IMR-90 (cell line): ENCODE measurements around the gene SLC23A3. TPM values are rescaled to one million over a fixed set of nuclear protein-coding genes. Genes with fewer than 3 reads are reported as not detected.

ENCODE experiments used
- ATAC-seq: fragments of 200-7000 bp; cut with Tn5 transposase; 2 replicates; pipeline ENCODE4 v1.9.1; 2020; ENCODE audit warnings: low read depth, mild to moderate bottlenecking, moderate library complexity
- BruUV-seq: library from RNA; stranded (reverse); fragments of 400-500 nt; replicated peaks from 2 replicates; lab custom pipeline; 2021; lab: Mats Ljungman, UMichigan
- CTCF ChIA-PET: fragments of 300-600 bp; formaldehyde crosslinking; extraction: SDS; loops from one replicate; lab custom pipeline; 2021; ENCODE audit warnings: antibody characterized with exemption; lab: Yijun Ruan, JAX
- POLR2A ChIA-PET: fragments of 300-600 bp; sonication (Branson Sonifier 250); formaldehyde crosslinking; loops from one replicate; lab custom pipeline; 2022; ENCODE audit warnings: antibody characterized with exemption; ENCODE audit not compliant: unreplicated experiment; lab: Charles Lee
- DNase-seq: peaks from one replicate; pipeline ENCODE4 v3.0.0; 2013
- H2AFZ ChIP-seq: replicated peaks from 2 replicates; pipeline ENCODE3; 2013; ENCODE audit warnings: low read length, mild to moderate bottlenecking; ENCODE audit not compliant: poor library complexity
- H2AK5ac ChIP-seq: 2 replicates; pipeline ENCODE4 v1.6.1; 2013; ENCODE audit warnings: low read depth, low read length, inconsistent platforms
- H2AK9ac ChIP-seq: replicated peaks from 2 replicates; pipeline ENCODE3; 2013; ENCODE audit warnings: mild to moderate bottlenecking, low read depth, low read length, moderate library complexity; ENCODE audit not compliant: poor library complexity
- H2BK120ac ChIP-seq: 2 replicates; pipeline ENCODE4 v1.6.1; 2013; ENCODE audit warnings: low read depth, low read length, inconsistent platforms
- H2BK15ac ChIP-seq: 3 replicates; pipeline ENCODE4 v1.6.1; 2013; ENCODE audit warnings: low read depth, low read length, inconsistent platforms
- H2BK20ac ChIP-seq: 2 replicates; pipeline ENCODE4 v1.6.1; 2013; ENCODE audit warnings: low read depth, mild to moderate bottlenecking, inconsistent platforms, low read length, moderate library complexity
- H2BK5ac ChIP-seq: 2 replicates; pipeline ENCODE4 v1.6.1; 2013; ENCODE audit warnings: mild to moderate bottlenecking, low read depth, low read length, inconsistent platforms; ENCODE audit not compliant: poor library complexity, severe bottlenecking
- H3K14ac ChIP-seq: replicated peaks from 2 replicates; pipeline ENCODE4 v1.6.1; 2013; ENCODE audit warnings: low read depth, low read length, inconsistent platforms
- H3K18ac ChIP-seq: 2 replicates; pipeline ENCODE4 v1.6.1; 2013; ENCODE audit warnings: low read depth, low read length, control low read depth
- H3K23ac ChIP-seq: 2 replicates; pipeline ENCODE4 v1.6.1; 2013; ENCODE audit warnings: low read depth, low read length, inconsistent platforms
- H3K27ac ChIP-seq: 2 replicates; pipeline ENCODE4 v1.5.1; 2013; ENCODE audit warnings: mild to moderate bottlenecking, control low read depth, low read length; ENCODE audit not compliant: insufficient read depth
- H3K27me3 ChIP-seq: 2 replicates; pipeline ENCODE4 v1.6.1; 2013; ENCODE audit warnings: low read length; ENCODE audit not compliant: control insufficient read depth, insufficient read depth
- H3K36me3 ChIP-seq: 2 replicates; pipeline ENCODE4 v1.6.1; 2013; ENCODE audit warnings: low read length, mixed read lengths; ENCODE audit not compliant: control insufficient read depth, insufficient read depth
- H3K4ac ChIP-seq: 2 replicates; pipeline ENCODE4 v1.6.1; 2013; ENCODE audit warnings: low read depth, low read length, inconsistent platforms
- H3K4me1 ChIP-seq: 2 replicates; pipeline ENCODE4 v1.6.1; 2013; ENCODE audit warnings: low read length, mixed read lengths; ENCODE audit not compliant: control insufficient read depth, insufficient read depth
- H3K4me2 ChIP-seq: 2 replicates; pipeline ENCODE4 v1.6.1; 2013; ENCODE audit warnings: low read depth, mild to moderate bottlenecking, control low read depth, low read length, moderate library complexity
- H3K4me3 ChIP-seq: 2 replicates; pipeline ENCODE4 v1.5.1; 2013; ENCODE audit warnings: low read depth, mild to moderate bottlenecking, control low read depth, low read length, moderate library complexity; ENCODE audit not compliant: insufficient read depth
- H3K56ac ChIP-seq: 2 replicates; pipeline ENCODE4 v1.6.1; 2013; ENCODE audit warnings: low read length, inconsistent platforms; ENCODE audit not compliant: insufficient read depth; ENCODE audit errors: extremely low read depth
- H3K79me1 ChIP-seq, 2 experiments: 2 replicates each; pipeline ENCODE4 v1.6.1; 2013; ENCODE audit warnings: low read length in 2 of 2, inconsistent platforms in 1 of 2, low read depth in 1 of 2
- H3K9ac ChIP-seq: 2 replicates; pipeline ENCODE4 v1.6.1; 2013; ENCODE audit warnings: low read depth, low read length, control low read depth
- H3K9me1 ChIP-seq: 2 replicates; pipeline ENCODE4 v1.6.1; 2013; ENCODE audit warnings: low read length, inconsistent platforms; ENCODE audit not compliant: insufficient read depth
- H3K9me3 ChIP-seq: 2 replicates; pipeline ENCODE4 v1.6.1; 2013; ENCODE audit warnings: low read length; ENCODE audit not compliant: control insufficient read depth, insufficient read depth
- H4K20me1 ChIP-seq: 2 replicates; pipeline ENCODE4 v1.6.1; 2013; ENCODE audit warnings: low read length, inconsistent platforms; ENCODE audit not compliant: insufficient read depth
- H4K5ac ChIP-seq: 2 replicates; pipeline ENCODE4 v1.6.1; 2013; ENCODE audit warnings: mild to moderate bottlenecking, low read depth, low read length, control low read depth
- H4K8ac ChIP-seq, 2 experiments: 2 replicates each; pipeline ENCODE4 v1.6.1; 2013; ENCODE audit warnings: low read depth in 2 of 2, low read length in 2 of 2, control low read depth in 1 of 2, inconsistent platforms in 1 of 2
- H4K91ac ChIP-seq: 2 replicates; pipeline ENCODE4 v1.6.1; 2013; ENCODE audit warnings: low read depth, low read length, inconsistent platforms; ENCODE audit not compliant: insufficient read depth
- BHLHE40 ChIP-seq: fragments of 150-350 bp; IDR thresholded peaks from 2 replicates; pipeline ENCODE4 v1.6.1; 2016; ENCODE audit warnings: mild to moderate bottlenecking, low read depth, low read length
- ELK1 ChIP-seq: fragments of 150-350 bp; IDR thresholded peaks from 2 replicates; pipeline ENCODE4 v1.6.1; 2016; ENCODE audit warnings: low read depth, mild to moderate bottlenecking, low read length, moderate library complexity, borderline replicate concordance
- POLR2A ChIP-seq: IDR thresholded peaks from 2 replicates; pipeline ENCODE4 v1.6.1; 2012; ENCODE audit warnings: mild to moderate bottlenecking, low read depth, low read length
- RFX5 ChIP-seq: IDR thresholded peaks from 2 replicates; pipeline ENCODE4 v1.8.0; 2012; ENCODE audit warnings: low read depth, mild to moderate bottlenecking, low read length, moderate library complexity
- USF2 ChIP-seq: fragments of 150-350 bp; IDR thresholded peaks from 2 replicates; pipeline ENCODE4 v1.6.1; 2017; ENCODE audit warnings: mild to moderate bottlenecking, antibody characterized with exemption, low read length, low read depth
- WGBS, 2 experiments: methylation state at CpG; one replicate each; pipeline versions ENCODE4 v1.1.5 to v1.1.7; 2013; ENCODE audit warnings: missing lambda C conversion rate in 2 of 2; ENCODE audit not compliant: insufficient read length in 1 of 2; ENCODE audit errors: extremely low coverage in 2 of 2; 5-methylcytosine and 5-hydroxymethylcytosine counted together
- dilution Hi-C: fragments of 300-500 bp; cut with HindIII; formaldehyde crosslinking; loops from one replicate; pipeline ENCODE4 v1.14.3; 2018; ENCODE audit warnings: low sequenced_read_pairs; ENCODE audit not compliant: unreplicated experiment
- in situ Hi-C: fragments of 300-500 bp; cut with MboI; formaldehyde crosslinking; loops from 3 replicates; pipeline ENCODE4 v1.14.3; 2019; ENCODE audit warnings: low sequenced_read_pairs, inconsistent platforms, mixed read lengths
- intact Hi-C: fragments of 100-400 bp; cut with micrococcal nuclease; formaldehyde crosslinking; loops from 2 replicates; pipeline ENCODE4 v1.10.0; 2022
- polyA plus RNA-seq, 3 experiments: library from polyadenylated mRNA; depleted of rRNA; stranded (reverse); fragments of >200 nt; gene quantifications; 2 replicates each; pipeline ENCODE4 v1.2.3, GENCODE V29; 2012; ENCODE audit warnings: low replicate concordance in 1 of 3
- total RNA-seq: library from RNA; depleted of rRNA; stranded (reverse); fragments of >200 nt; gene quantifications from 2 replicates; pipeline ENCODE4 v1.2.3, GENCODE V29; 2012

Gene SLC23A3
- total and polyA plus RNA-seq, 2 of the 4 experiments (the other 2 are of a cell fraction) = 0.18 to 0.65 TPM

GRCh38 chr2:219198974-219199373, 29.1 kb upstream of the SLC23A3 start:
- H3K27ac ChIP-seq = no peak overlapping the region
- ChIA-PET CTCF (interaction anchor here (0.6 kb wide), 1 partner anchor 54 kb away, joined by 3 read pairs; no protein-coding TSS in a partner anchor), POLR2A (no interaction called here)
- H2BK5ac ChIP-seq = no peak overlapping the region
- no peak overlapping the region for H2AFZ ChIP-seq
- H3K4me2 ChIP-seq = no peak overlapping the region
- H3K9me1 ChIP-seq = no peaks in the 10 kb centered on the region
- no TSS peak for BruUV-seq
- H4K8ac ChIP-seq = no peak overlapping the region
- no peak overlapping the region for H3K23ac ChIP-seq
- no peak overlapping the region for H3K18ac ChIP-seq
- no peak overlapping the region for H3K4me3 ChIP-seq
- H4K5ac ChIP-seq = no peak overlapping the region
- no peak overlapping the region for H2AK5ac ChIP-seq
- in situ Hi-C loops (no loop called here), intact Hi-C loops (no loop called here), dilution Hi-C loops (no loop called here)
- H3K36me3 ChIP-seq = no peaks in the 10 kb centered on the region
- no peak overlapping the region for H3K9ac ChIP-seq
- H4K91ac ChIP-seq = no peak overlapping the region
- no peaks in the 10 kb centered on the region for H3K9me3 ChIP-seq
- no peak overlapping the region for H2BK120ac ChIP-seq
- no peak overlapping the region for H3K14ac ChIP-seq
- H2BK20ac ChIP-seq = no peak overlapping the region
- no peaks in the 10 kb centered on the region for H3K79me1 ChIP-seq
- no peak overlapping the region for H3K56ac ChIP-seq
- TF ChIP-seq ELK1 (no peak), POLR2A (no peak), USF2 (no peak), RFX5 (no peak), BHLHE40 (no peak)
- ATAC-seq (no peak), DNase-seq (no peak)
- H3K4ac ChIP-seq = no peak overlapping the region
- H3K27me3 ChIP-seq = peaks cover 12% of the 10 kb centered on the region
- H2AK9ac ChIP-seq = no peak overlapping the region
- no peak overlapping the region for H2BK15ac ChIP-seq
- no peaks in the 10 kb centered on the region for H3K4me1 ChIP-seq
- no peaks in the 10 kb centered on the region for H4K20me1 ChIP-seq
- no CpG with 5 or more reads among the region's 5 CpGs for WGBS, 2 experiments
